ENCODE data around the gene NFATC2.

The NFATC2 gene

GRCh38 chr20:51577432-51578144 is 35.1 kb upstream of the NFATC2 start:
- in situ Hi-C loops (cut with MboI; ENCODE audit: low sequenced_read_pairs, unreplicated experiment), result no loop called here
- no peak for TF ChIP-seq CTCF (IDR thresholded peaks at IDR 0.05; ENCODE audit: borderline replicate concordance, control extremely low read depth, extremely low read depth, insufficient read depth, missing control alignments)
- no peak for DNase-seq (ENCODE audit: low spot score)

GRCh38 chr20:51575486-51575885 is 33.0 kb upstream of the NFATC2 start:
- TF ChIP-seq CTCF (IDR thresholded peaks at IDR 0.05; ENCODE audit: borderline replicate concordance, control extremely low read depth, extremely low read depth, insufficient read depth, missing control alignments), result no peak
- DNase-seq (ENCODE audit: low spot score), result no peak
- in situ Hi-C loops (cut with MboI; ENCODE audit: low sequenced_read_pairs, unreplicated experiment), result no loop called here

DNA sequence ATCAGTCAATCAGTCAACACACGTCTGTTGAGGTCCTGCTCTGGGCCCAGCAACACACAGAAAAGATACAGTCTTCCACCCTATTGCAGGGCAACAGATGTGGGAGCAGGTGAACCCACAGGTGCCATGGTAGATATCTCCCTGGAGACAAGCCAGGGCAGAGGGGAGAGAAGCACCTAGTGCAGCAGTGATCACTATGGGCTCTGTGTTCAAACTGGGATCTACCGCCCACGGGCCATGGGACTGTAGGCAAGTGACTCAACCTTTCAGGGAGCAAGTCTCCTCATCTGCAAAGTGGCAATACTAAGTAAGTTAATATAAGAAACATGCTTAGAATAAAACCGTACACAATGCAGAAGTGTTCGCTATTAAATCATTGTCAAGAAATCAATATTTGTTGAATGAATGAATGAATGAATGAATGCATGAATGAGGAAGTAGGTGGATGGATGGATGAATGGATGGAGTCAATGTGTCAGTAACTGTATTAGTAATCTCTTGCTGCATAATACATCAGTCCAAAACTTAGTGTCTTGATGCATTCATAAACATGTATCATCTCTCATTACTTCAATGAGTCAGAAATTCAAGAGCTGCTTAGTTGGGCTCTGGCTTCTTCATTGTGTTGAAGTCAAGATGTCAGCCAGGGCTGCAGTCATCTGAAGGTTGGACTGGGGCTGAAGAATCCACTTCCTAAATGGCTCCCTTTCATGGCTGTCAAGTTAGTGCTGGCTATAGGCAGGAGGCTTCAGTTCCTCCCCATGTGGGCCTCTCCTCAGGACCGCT is 31.9 kb upstream of the NFATC2 start:
- DNase-seq (ENCODE audit: low spot score), result no peak

DNA sequence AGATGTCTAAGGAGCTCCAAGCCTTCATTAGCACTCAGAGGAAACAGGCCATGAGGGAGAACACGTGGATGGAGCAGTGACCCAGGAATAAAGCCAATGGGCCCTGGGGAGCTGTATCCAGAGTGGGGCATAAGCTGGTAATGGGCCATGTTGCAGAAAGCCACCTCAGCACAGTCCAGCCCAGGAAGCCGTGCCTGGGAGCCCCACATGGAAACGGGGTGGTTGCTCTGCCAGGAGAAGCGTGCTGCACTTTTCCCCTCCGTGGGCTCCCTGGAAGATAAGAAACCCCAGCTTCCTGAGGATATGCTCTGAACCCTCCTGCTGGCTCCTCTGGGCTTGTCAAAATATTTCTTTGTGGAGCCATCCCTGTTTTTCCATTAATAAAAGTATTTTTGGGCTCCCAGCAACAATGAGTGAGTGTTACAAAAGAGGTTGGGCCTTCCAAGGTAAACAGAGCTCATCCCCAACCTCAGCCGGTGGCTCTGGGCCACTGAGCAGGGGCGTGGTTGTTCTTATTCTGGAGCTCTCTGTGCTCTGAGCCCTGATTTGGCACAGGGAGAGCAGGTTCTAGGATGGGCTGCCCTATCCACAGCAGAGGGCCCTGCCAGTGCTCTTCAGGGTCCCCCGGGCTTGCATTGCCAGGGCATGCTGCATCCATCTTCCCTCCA is 31.2 kb upstream of the NFATC2 start:
- in situ Hi-C loops (cut with MboI; ENCODE audit: low sequenced_read_pairs, unreplicated experiment), result no loop called here
- no peak for TF ChIP-seq CTCF (IDR thresholded peaks at IDR 0.05; ENCODE audit: borderline replicate concordance, control extremely low read depth, extremely low read depth, insufficient read depth, missing control alignments)
- DNase-seq (ENCODE audit: low spot score), result no peak

More for the DNA sequence above, 31.9 kb upstream of the NFATC2 start:
- TF ChIP-seq CTCF (IDR thresholded peaks at IDR 0.05; ENCODE audit: borderline replicate concordance, control extremely low read depth, extremely low read depth, insufficient read depth, missing control alignments), result no peak
- in situ Hi-C loops (cut with MboI; ENCODE audit: low sequenced_read_pairs, unreplicated experiment), result no loop called here

DNA sequence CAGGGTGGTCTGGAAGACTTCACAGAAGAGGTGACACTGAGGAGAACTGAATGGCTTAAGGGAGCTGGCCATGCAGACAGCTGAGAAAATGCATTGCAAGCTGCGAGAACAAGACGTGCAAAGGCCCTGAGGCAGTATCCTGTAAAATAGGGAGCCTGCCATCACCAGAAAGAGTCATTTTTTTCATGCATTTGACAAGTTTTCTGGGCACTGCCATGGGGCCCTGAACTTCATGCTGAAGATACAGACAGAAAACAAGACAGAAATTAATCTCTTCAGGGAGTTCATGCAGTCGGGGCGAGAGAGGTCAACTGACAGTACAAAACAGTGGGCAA is 28.9 kb upstream of the NFATC2 start:
- in situ Hi-C loops (cut with MboI; ENCODE audit: low sequenced_read_pairs, unreplicated experiment), result no loop called here
- TF ChIP-seq CTCF (IDR thresholded peaks at IDR 0.05; ENCODE audit: borderline replicate concordance, control extremely low read depth, extremely low read depth, insufficient read depth, missing control alignments), result no peak
- no peak for DNase-seq (ENCODE audit: low spot score)

- in situ Hi-C loops (cut with MboI; ENCODE audit: low sequenced_read_pairs, unreplicated experiment), result no loop called here
- no peak for TF ChIP-seq CTCF (IDR thresholded peaks at IDR 0.05; ENCODE audit: borderline replicate concordance, control extremely low read depth, extremely low read depth, insufficient read depth, missing control alignments)
- no peak for DNase-seq (ENCODE audit: low spot score)
Measured at GRCh38 chr20:51570739-51571459, 28.4 kb upstream of the NFATC2 start.
